ENCODE data around the gene ARL6IP1.

ARL6IP1 gene

DNA sequence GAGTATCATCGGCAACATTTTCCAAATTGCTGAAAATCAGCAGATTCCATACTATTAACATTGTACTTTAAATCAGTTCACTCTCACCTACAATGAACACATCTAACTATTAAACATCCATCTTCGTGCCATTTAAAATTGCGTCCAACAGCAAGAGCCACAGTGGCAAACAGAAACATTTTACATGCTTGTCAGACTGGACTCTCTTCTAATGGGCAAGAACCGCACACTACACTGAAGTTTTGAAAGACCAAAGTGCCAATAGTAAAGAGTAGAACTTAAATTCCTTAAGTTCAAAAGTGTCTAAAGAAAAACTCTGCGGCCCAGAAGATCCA is 11.9 kb downstream of the ARL6IP1 start:
- Histone ChIP-seq H3K4me3 (replicated peaks; ENCODE audit: low read depth, low read length) (peak overlapping the region; percentile 70), H3K36me3 (ENCODE audit: control insufficient read depth, insufficient read depth, low read length) (peaks cover 20% of the 10 kb centered on the region), H3K27me3 (replicated peaks; ENCODE audit: control insufficient read depth, insufficient read depth, low read length) (no peaks in the 10 kb centered on the region)
- DNase-seq (ENCODE audit: extremely low read depth, insufficient read length) = no peak
- no peak for TF ChIP-seq CTCF (IDR thresholded peaks at IDR 0.05; ENCODE audit: insufficient read depth, low read length, poor library complexity, severe bottlenecking)

DNA sequence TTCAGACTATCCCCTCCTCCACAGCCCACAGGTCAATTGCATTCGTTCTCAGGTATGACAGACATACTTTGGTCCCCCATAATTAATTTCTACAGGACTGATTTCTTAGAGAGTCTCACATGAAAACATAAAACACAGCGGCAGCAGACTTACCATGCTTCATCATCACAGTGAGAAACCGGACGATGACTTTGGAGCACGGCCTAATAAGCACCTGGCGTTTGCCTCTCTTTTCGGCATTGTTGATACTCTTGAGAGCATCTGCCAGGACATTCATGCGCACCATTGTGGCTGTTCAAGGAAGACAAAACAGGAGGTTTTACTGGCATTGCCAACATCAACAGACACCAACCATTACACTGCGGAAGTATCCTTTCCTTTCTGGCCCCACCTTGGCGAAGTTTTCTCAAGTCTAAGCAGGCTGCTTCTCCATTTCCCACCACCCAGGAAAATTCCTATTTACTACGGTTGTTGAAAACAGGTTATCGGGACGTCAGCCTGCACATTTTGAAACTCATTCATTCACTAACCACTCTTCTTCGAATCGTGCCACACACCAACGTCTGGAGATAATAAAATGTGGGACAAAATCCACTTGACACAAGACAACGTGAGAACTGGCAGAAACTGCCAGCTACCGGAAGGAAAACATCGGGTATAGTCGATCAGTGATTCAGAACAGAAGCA is 12.4 kb downstream of the ARL6IP1 start:
- DNase-seq (ENCODE audit: extremely low read depth, insufficient read length) = no peak
- H3K4me3 ChIP-seq (replicated peaks; ENCODE audit: low read depth, low read length) = peak overlapping the region; percentile 70
- H3K27me3 ChIP-seq (replicated peaks; ENCODE audit: control insufficient read depth, insufficient read depth, low read length) = no peaks in the 10 kb centered on the region
- no peak for TF ChIP-seq CTCF (IDR thresholded peaks at IDR 0.05; ENCODE audit: insufficient read depth, low read length, poor library complexity, severe bottlenecking)
- H3K36me3 ChIP-seq (ENCODE audit: control insufficient read depth, insufficient read depth, low read length) = peaks cover 20% of the 10 kb centered on the region

DNA sequence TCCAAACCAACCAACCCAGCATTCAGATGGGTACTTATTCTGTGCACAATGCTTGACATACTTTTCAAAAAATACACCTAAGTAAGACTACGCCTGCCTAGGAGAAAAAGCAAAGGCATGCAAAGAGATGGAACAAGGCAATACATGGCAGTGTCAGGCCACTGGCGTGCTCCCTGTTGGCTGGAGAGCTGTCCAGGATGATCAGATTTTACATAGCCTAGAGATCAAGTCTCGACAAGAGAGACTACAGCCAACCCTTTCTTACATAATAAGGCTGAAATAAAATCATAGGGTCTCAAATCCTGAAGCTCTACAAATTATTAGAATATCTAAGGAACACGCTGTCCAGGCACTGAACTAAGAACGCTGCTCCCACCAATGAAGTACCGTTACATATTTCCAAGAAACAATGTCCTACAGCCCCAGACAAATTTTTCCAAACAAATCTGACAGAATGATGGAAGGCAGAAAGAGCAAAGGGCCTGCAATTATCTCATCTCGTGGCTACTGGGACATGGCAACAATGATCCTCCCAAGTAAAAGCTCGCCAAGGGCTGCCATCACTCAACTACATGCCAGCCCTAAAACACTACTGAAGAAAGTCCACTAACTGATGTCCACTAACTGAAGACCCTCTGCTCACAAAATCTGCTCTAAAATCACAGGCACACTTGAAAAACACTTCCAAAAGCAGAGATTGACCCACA is 16.3 kb downstream of the ARL6IP1 start:
- TF ChIP-seq CTCF (IDR thresholded peaks at IDR 0.05; ENCODE audit: insufficient read depth, low read length, poor library complexity, severe bottlenecking) = no peak
- DNase-seq (ENCODE audit: extremely low read depth, insufficient read length) = no peak
- Histone ChIP-seq H3K36me3 (ENCODE audit: control insufficient read depth, insufficient read depth, low read length) (peaks cover 24% of the 10 kb centered on the region), H3K4me3 (replicated peaks; ENCODE audit: low read depth, low read length) (no peak overlapping the region; the same call in 1 of the 2 replicates), H3K27me3 (replicated peaks; ENCODE audit: control insufficient read depth, insufficient read depth, low read length) (no peaks in the 10 kb centered on the region)

- DNase-seq (ENCODE audit: extremely low read depth, insufficient read length) = no peak
- Histone ChIP-seq H3K4me3 (replicated peaks; ENCODE audit: low read depth, low read length) (no peak overlapping the region), H3K36me3 (ENCODE audit: control insufficient read depth, insufficient read depth, low read length) (peaks cover 24% of the 10 kb centered on the region)
Measured at GRCh38 chr16:18783430-18784341, 17.7 kb downstream of the ARL6IP1 start.

More at GRCh38 chr16:18783430-18784341, 17.7 kb downstream of the ARL6IP1 start:
- H3K27me3 ChIP-seq (replicated peaks; ENCODE audit: control insufficient read depth, insufficient read depth, low read length) = no peaks in the 10 kb centered on the region
- TF ChIP-seq CTCF (IDR thresholded peaks at IDR 0.05; ENCODE audit: insufficient read depth, low read length, poor library complexity, severe bottlenecking) = no peak
